HG03280 (cell line): ENCODE results near the gene PPFIBP2.
A peak's percentile ranks its signal among the peaks of the same experiment; 100 is the strongest.

ENCODE experiments used
- ATAC-seq: cut with Tn5 transposase; IDR thresholded peaks from one replicate; pipeline ENCODE4 v1.9.1; 2021; ENCODE audit warnings: mild to moderate bottlenecking, moderate library complexity; ENCODE audit not compliant: unreplicated experiment

The PPFIBP2 gene

DNA sequence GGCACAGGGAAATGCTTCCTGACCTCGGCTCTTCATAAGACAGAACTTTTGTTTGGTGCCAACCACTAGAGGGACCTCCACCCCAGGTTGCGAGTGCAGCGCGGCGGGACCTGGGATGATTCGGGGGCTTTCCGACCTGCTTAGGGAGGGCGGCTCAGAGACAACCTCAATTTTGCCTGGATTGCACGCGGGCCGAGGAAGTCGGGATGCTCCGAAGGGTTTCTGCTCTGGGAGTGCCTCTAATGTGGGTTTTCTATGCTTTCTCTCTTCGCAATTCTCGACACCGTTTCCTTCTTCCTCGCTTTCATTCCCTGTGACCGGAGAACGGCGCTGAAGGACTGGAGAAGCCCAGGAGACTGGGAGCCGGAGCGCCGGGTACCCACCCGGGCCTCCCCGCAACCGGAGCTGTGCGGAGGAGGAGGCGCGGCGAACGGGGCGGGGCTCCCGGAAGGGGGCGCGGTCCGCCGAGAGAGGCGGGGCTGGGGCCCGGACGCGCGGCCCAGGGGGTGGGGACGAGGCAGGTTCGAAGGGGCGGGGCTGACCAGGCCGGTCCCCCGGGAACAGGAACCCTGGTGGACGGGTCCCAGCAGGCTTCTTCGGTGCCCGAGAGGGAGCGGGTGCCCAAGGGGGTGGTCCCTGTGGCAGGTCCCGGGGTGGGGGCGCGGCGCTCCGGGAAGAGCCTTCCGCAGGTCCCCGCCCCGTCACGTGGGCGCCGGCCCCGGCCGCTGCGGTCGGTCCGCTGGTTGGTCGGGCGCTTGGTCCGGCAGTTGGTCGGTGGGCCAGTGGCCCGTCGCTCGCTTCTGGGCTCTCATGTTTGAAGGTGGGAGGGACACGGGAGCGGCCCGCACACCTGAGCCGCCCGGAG, at the start of gene PPFIBP2:
Gene PPFIBP2 (plus strand): TSS at position 766 of the 865 bp plus-strand sequence. CDS start 35,477 bp downstream, outside the sequence.
- ATAC-seq, result peak; percentile 73

DNA sequence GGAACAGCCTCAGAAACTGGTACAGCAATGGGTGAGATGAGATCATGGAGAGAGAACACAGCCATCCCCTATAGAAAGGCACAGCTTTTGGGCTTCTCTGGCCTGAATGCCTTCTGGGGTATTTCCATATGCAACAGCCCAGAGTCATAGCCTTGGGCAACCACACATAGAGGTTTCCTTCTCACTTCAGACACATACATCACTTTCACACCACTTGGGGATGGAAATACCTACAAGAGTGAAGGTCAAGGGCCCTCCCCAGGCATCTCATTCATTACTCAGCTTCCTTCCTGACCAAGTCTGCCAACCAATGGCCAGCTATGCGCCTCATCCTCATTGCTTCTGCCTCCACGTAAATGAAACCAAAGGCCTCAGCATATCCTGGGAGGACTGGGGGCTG, 46.1 kb upstream of the PPFIBP2 start:
- ATAC-seq, result peak; percentile 62

- no peak for ATAC-seq
These were observed 44.4 kb upstream of the PPFIBP2 start for GRCh38 chr11:7469351-7469865.

DNA sequence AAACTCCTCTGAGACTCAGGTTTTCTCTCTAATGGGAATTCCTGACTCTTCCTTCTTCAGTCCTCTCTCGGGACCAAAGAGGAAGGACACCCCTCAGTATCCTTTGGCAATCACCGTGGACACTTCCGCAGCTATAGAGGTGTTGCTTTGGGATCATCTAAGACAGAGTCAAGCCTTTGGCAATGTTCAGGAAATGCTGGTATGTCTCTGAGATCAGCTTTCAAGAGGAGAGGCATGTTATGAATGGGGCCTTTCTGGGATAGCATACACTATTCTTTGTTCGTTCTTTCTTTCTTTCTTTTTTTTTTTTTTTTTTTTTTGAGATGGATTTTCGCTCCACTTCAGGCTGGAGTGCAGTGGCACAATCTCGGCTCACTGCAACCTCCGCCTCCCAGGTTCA, 42.7 kb upstream of the PPFIBP2 start:
- no peak for ATAC-seq

- no peak for ATAC-seq
These were observed 40.1 kb upstream of the PPFIBP2 start for GRCh38 chr11:7473717-7474116.

GRCh38 chr11:7480113-7480512, 33.7 kb upstream of the PPFIBP2 start:
- ATAC-seq, result no peak

- ATAC-seq, result no peak
These were observed 29.7 kb upstream of the PPFIBP2 start for GRCh38 chr11:7484131-7484530.

GRCh38 chr11:7484645-7485044, 29.2 kb upstream of the PPFIBP2 start:
- ATAC-seq, result no peak

GRCh38 chr11:7485186-7486097, 28.4 kb upstream of the PPFIBP2 start, which contains the start of gene OLFML1:
Gene OLFML1 (plus strand): TSS chr11:7485506. CDS start chr11:7485876, 370 bp downstream.
- ATAC-seq, result no peak

DNA sequence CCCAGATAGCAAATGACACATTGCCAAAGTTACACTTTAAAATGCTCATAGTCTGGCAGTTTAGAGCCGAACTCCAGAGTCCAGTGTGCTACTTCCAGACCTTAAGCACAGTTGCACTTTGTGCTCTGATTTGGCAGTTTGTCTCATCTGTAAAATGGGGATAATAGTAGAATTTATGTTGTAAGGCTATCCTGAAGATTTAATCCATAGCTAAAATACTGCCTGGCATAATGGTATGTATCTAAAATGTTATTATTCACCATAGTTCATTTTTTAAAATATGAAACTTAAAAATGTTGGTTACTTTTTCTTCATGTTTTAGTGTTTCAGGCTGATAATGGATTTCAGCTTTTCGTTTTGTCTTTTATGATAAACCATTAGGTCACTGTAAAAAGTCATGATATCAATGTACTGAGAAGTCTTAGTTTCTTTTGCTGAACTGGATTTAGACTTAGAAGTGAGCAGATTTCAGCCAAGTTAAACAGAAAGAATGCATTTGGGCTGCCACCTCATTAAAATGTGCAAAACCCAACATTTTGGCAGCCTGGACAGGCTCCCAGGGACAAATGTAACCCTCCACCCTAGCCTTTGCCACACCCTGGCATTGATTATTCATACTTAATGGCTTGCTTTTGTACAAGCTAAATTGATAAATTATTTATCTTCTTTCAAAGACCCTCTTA, 27.6 kb upstream of the PPFIBP2 start:
- no peak for ATAC-seq

DNA sequence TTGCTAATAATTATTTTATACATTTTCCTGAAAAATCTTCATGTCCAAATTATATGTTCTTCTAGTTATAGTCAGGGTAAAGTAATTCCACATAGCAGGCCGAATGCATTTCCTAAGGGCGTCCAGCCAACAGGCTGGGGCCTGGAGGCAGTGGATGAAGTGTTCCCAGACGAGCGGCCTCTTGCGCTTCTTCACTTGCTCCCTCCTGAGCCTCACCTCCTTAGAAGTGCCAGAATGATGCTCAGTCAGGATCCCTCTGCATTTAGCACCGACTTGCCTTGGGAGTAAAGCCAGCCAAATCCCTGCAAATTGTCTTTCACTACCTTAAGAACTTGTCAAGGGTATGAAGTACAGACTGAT, 27.0 kb upstream of the PPFIBP2 start:
- ATAC-seq, result no peak

DNA sequence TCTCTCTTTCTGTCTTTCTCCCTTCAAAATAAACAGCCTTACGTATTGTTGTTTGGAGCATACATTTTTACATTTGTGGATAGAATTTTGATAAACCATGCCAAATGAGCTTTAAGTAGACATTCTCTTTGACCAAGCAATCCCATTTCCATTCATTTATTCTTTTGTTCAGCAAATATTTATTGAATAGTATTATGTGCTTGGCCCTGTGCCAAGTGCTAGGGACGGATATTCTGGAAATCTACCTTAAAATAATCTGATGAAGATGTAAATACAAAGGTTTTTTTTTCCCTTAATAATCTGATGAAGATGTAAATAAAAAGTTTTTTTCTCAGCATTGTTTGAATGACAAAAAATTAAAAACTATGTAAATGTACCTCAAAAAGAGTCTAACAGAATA, 26.4 kb upstream of the PPFIBP2 start:
- ATAC-seq, result no peak

DNA sequence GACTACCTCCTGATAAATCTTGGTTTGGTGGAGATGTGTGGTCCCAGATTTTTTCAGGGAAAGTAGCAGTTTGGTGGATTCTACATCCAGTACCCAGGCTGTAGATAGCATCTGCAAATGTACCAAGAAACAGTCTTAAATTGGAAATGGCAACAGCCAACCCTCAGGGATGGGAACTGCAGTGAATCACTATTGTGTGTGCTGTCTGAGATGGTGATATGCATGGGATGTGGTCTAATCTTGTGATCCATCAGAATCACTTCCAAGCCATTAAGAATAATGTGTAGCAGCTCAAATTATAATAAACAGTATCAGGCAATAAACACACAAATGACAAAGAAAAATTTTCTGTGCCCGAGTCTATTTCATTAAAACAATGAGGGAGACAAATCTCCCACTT, 25.1 kb upstream of the PPFIBP2 start:
- ATAC-seq, result no peak

GRCh38 chr11:7489376-7489775, 24.4 kb upstream of the PPFIBP2 start:
- no peak for ATAC-seq

GRCh38 chr11:7490054-7490453, 23.7 kb upstream of the PPFIBP2 start:
- no peak for ATAC-seq

DNA sequence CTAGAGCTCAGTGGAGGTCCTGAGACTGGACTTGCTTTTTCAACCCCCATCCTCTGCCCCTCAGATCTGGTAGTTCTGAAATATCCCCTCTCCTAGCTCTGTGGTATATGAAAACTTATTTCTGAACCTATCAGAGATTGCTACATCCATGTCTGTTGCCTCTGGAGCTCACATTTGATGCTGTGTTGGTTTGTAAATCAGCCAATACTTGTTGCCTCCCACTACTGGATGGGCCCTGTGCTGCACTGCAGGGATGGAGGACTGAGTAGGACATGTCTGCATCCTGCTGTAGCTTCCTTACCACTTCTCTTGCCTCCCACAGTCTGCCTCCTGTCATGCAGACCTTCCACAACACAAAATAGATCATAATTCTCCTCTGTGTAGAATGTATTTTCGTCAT, 23.3 kb upstream of the PPFIBP2 start:
- no peak for ATAC-seq

DNA sequence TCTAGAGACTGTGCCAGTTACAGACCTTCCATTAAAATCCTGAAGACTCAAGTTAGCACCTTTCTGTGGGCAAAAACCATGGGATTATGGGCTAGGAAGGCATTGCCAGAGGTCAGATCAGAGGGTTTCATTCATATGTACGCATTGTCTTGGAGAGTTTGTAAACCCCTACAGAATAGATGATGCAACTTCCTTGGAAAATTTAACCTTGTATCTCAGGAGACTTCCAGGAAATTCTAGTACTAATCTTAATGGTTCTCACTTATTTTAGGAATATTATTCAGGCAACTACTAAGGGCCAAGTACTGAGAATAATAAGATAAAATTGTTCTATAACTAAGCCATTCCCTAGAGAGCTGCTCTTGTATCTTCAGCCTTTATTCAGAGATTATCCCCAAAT, 21.5 kb upstream of the PPFIBP2 start:
- ATAC-seq, result no peak

- ATAC-seq, result no peak
These were observed 20.1 kb upstream of the PPFIBP2 start for GRCh38 chr11:7493670-7494069.

DNA sequence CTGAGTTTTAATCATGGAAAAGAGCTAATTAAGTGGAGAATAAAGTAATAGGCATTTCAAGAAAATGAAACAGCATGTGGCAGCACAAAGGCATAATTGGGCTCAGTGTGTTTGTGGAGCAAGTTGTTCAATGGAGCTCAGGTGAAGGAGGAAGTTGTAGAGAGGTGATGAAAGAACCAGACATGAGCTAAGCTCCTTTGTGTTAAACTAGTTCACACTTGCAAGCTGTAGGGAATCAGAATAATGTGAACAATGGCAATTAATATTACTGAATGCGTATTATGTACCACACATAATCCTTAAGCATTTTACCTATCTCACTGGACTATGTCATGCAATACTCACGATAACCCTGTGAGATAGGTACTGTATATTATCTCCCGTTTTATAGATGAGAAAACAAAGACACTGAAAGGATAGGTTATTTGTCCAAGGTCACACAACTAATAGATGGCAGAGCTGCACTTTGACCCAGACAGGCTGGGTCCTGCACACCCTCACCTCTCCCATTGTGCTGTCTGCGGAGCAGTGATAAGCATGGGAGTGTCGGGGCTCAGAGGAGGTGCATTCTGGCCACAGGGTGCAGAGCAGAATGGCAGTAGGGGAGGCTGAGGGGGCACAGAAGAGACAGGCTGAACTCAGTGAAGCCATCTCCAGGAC, 19.6 kb upstream of the PPFIBP2 start:
- ATAC-seq, result no peak

- peak; percentile 88 for ATAC-seq
These were observed 17.8 kb upstream of the PPFIBP2 start for GRCh38 chr11:7495882-7496551.
